Heart left ventricle (tissue), 16 donors: Measurements from ENCODE around the gene NDUFV1. TPM values are rescaled to one million over a fixed set of nuclear protein-coding genes. Genes with fewer than 3 reads are reported as not detected.

Experiments
- ATAC-seq, 4 donors: fragments of 200-7000 bp; cut with Tn5 transposase; one replicate each; pipeline ENCODE4 v1.9.1; 2020 to 2022; ENCODE audit warnings: moderate library complexity in 4 of 4, mild to moderate bottlenecking in 3 of 4, moderate number of reproducible peaks in 1 of 4
- DNase-seq, 5 donors: peaks; one replicate each; pipeline ENCODE4 v3.0.0-alpha.2; 2020
- H3K27ac ChIP-seq, 12 donors: fragments of 200-600 bp; sonication (generic) in 4 of 12; one replicate each; pipeline versions ENCODE4 v1.5.0 to v1.8.0; 2016 to 2022; ENCODE audit warnings: mild to moderate bottlenecking in 2 of 12
- H3K27me3 ChIP-seq, 9 donors: fragments of 200-600 bp; sonication (generic) in 2 of 9; one replicate each; pipeline versions ENCODE4 v1.5.1 to v1.8.0; 2016 to 2022; ENCODE audit warnings: mild to moderate bottlenecking in 3 of 9
- H3K36me3 ChIP-seq, 9 donors: fragments of 200-600 bp; sonication (generic) in 2 of 9; one replicate each; pipeline versions ENCODE4 v1.5.0 to v1.8.0; 2018 to 2022; ENCODE audit warnings: mild to moderate bottlenecking in 2 of 9
- H3K4me1 ChIP-seq, 12 donors: fragments of 200-600 bp; sonication (generic) in 4 of 12; one replicate each; pipeline versions ENCODE4 v1.5.0 to v1.8.0; 2016 to 2022; ENCODE audit warnings: mild to moderate bottlenecking in 3 of 12
- H3K4me3 ChIP-seq, 12 donors: fragments of 200-600 bp; sonication (generic) in 4 of 12; one replicate each; pipeline versions ENCODE4 v1.5.0 to v1.8.0; 2017 to 2022; ENCODE audit warnings: mild to moderate bottlenecking in 9 of 12, moderate library complexity in 4 of 12
- H3K9me3 ChIP-seq, 12 donors: fragments of 200-600 bp; sonication (generic) in 4 of 12; one replicate each; pipeline versions ENCODE4 v1.5.0 to v1.8.0; 2016 to 2022; ENCODE audit warnings: mild to moderate bottlenecking in 1 of 12
- POLR2A ChIP-seq, 2 donors: fragments of 450-650 bp; IDR thresholded peaks; one replicate each; pipeline ENCODE4 v1.6.1; 2017; ENCODE audit warnings: antibody characterized with exemption in 2 of 2, mild to moderate bottlenecking in 2 of 2, moderate library complexity in 2 of 2
- WGBS, 4 donors: extraction: QIAGEN DNeasy Blood & Tissue Kit in 2 of 4; methylation state at CpG; one replicate each; pipeline versions ENCODE4 v1.1.5 to v1.1.7; 2013 to 2018; 5-methylcytosine and 5-hydroxymethylcytosine counted together
- intact Hi-C, 10 donors: fragments of 100-400 bp; cut with DNase I; formaldehyde crosslinking; loops; one replicate each; pipeline versions ENCODE4 v1.11.1 to v1.14.2; 2022
- polyA plus RNA-seq, 2 donors: library from polyadenylated mRNA; stranded (reverse); fragments of 200-250 nt; gene quantifications; one replicate each; pipeline ENCODE4 v1.2.3, GENCODE V29; 2013
- total RNA-seq, 9 donors: library from RNA; depleted of rRNA in 2 of 9; stranded (reverse); fragments of >200 nt in 2 of 9; fragmentation: NEBNext Ultra II Directional in 3 of 9; extraction: Animal tissue kit (Norgen Biotek cat#: 25700) in 3 of 9; gene quantifications; one replicate each; pipeline versions ENCODE4 v1.1.0 to v1.2.4, GENCODE V29; 2016 to 2023
- TF ChIP-seq, protein P1 (sequence below), 12 donors: fragments of 200-600 bp; sonication (generic) in 4 of 12; IDR thresholded peaks; one replicate each; pipeline versions ENCODE4 v1.5.0 to v1.8.0; 2018 to 2022; ENCODE audit warnings: antibody characterized with exemption in 12 of 12, mild to moderate bottlenecking in 5 of 12
- donor health status: ischemic (EF 13 %, LVEDD 7.1; RV severe dilation, severe dysfunction).
- donor health status: healthy with polysubstance abuse.
- donor health status: DM: no; HTN: yes; CAD: no.
- donor health status: DM: no; HTN: no; CAD: no.
- donor health status: ischemic (EF 25% LVEDD 6.9; RV normal size, moderate dysfunction).
- donor health status: ischemic (EF 25% LVEDD 5.7; RV mildly dilated, moderate dysfunction).
- donor health status: healthy.
- donor health status: DM: yes; HTN: yes; CAD: no.
- donor health status: ischemic (EF 35%, LVEDD 5.7; RV mildly dilated, moderate dysfunction).
- donor health status: nonischemic (EF 11% LVEDD 7.7; RV severe dilation, severe dysfunction).
- donor health status: DM: yes; HTN: yes; CAD: no.
- donor health status: PGD.
- donor health status: ischemic (EF 29% LVEDD 5.4; RV normal size, mild dysfunction).
- donor health status: nonischemic (EF 23%, LVEDD 6.1; RV moderate dilation, normal function).

NDUFV1 gene
- total and polyA plus RNA-seq, 11 donors, result 340 to 897 (median 540) TPM

DNA sequence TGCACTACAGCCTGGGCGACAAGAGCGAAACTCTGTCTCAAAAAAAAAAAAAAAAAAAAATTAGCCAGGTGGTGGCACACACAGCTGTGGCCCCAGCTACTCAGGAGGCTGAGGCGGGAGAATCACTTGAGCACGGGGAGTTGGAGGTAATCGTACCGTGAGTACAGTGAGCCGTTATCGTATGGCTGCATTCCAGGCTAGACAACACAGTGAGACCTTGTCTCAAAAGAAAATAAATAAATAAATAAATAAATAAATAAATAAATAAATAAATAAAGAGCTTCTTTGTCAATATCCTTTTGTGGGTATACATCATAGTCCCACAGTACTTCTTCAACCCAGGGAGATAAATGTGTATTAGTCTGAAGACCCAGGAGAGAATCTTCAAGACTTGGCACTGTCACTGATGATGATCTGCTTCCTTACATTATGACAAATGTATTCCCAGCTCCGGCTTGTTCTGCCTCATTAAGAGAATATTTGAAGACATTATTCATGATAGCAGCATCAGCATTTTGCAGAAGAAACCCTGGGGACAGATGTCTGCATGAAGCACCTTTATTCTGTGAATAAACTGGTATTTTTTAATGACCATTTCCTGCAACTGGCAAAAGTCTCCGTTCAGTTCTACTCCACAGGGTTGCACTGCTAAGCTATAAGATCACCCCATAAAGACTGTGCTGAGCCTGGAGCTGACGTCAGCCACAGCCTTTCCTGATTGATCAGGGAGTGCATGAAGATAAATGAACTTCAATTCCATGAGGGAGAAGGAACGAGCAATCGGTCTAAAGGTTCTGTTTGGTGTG lies 45.4 kb downstream of the NDUFV1 start:
- intact Hi-C loops, result loop anchor here in 1 of 10 donors (10.0 kb wide), 1 partner anchor 77 kb away; no protein-coding TSS in a partner anchor
- Histone ChIP-seq H3K27me3 (peaks cover 0 to 16% (median 3%) of the 10 kb centered on the region in 9 donors), H3K4me3 (no peak overlapping the region)

DNA sequence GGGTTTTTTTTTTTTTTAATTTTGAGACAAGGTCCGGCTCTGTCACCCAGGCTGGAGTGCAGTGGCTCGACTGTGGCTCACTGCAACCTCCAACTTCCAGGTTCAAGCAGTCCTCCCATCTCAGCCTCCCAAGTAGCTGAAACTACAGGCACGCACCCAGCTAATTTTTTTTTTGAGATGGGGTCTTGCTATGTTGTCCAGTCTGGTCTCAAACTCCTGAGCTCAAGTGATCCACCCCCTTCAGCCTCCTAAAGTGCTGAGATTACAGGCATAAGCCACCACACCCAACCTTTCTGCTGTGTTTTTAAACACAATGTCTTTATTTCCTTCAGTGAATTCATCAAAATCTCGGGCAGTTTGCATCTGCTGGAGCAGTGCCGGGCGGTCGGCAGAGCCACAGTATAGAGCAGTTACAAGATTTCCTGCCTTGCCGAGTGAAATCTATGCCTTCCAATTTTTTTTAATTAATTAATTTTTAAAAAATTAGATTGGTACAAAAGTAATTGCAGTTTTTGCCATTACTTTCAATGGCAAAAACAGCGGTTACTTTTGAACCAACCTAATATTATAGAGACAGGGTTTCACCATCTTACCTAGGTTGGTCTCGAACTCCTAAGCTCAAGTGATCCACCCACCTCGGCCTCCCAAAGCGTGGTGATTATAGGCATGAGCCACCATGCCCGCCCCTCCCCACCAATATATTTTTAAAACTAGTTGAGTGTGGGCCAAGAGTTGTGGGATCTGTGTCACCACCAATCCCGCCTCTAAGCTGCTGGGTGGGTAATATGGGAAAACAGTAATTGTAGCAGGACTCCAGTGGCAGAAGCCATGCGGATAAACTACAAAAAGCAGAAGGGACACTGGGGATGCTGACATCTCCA lies 46.5 kb downstream of the NDUFV1 start:
- Histone ChIP-seq H3K27me3 (peaks cover 0 to 13% (median 3%) of the 10 kb centered on the region in 9 donors), H3K4me1 (peaks cover 0 to 11% (median 0%) of the 10 kb centered on the region in 12 donors), H3K9me3 (no peaks in the 10 kb centered on the region), H3K36me3 (no peaks in the 10 kb centered on the region), H3K4me3 (no peak overlapping the region), H3K27ac (no peak overlapping the region)
- WGBS, 4 donors, result 79 to 85% (median 82%) methylated on average over 14 to 15 of the region's 15 CpGs
- no peak for ATAC-seq
- peak in 1 of 5 donors; percentile 24 for DNase-seq
- intact Hi-C loops, result loop anchor here in 1 of 10 donors (10.0 kb wide), 1 partner anchor 78 kb away; no protein-coding TSS in a partner anchor
- TF ChIP-seq POLR2A (IDR thresholded peaks at IDR 0.05), result no peak
- TF ChIP-seq, protein P1, sequence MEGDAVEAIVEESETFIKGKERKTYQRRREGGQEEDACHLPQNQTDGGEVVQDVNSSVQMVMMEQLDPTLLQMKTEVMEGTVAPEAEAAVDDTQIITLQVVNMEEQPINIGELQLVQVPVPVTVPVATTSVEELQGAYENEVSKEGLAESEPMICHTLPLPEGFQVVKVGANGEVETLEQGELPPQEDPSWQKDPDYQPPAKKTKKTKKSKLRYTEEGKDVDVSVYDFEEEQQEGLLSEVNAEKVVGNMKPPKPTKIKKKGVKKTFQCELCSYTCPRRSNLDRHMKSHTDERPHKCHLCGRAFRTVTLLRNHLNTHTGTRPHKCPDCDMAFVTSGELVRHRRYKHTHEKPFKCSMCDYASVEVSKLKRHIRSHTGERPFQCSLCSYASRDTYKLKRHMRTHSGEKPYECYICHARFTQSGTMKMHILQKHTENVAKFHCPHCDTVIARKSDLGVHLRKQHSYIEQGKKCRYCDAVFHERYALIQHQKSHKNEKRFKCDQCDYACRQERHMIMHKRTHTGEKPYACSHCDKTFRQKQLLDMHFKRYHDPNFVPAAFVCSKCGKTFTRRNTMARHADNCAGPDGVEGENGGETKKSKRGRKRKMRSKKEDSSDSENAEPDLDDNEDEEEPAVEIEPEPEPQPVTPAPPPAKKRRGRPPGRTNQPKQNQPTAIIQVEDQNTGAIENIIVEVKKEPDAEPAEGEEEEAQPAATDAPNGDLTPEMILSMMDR (IDR thresholded peaks at IDR 0.05), result no peak

More for the DNA sequence above, 45.4 kb downstream of the NDUFV1 start:
- Histone ChIP-seq H3K36me3 (no peaks in the 10 kb centered on the region), H3K27ac (no peak overlapping the region), H3K4me1 (peaks cover 0 to 11% (median 0%) of the 10 kb centered on the region in 12 donors), H3K9me3 (no peaks in the 10 kb centered on the region)
- 51 to 55% (median 54%) methylated on average over 13 of the region's 13 CpGs for WGBS, 4 donors
- ATAC-seq, result no peak
- DNase-seq, result peak in 1 of 5 donors; percentile 3
- TF ChIP-seq POLR2A (IDR thresholded peaks at IDR 0.05), result no peak
- TF ChIP-seq, protein P1 (IDR thresholded peaks at IDR 0.05), result no peak

DNA sequence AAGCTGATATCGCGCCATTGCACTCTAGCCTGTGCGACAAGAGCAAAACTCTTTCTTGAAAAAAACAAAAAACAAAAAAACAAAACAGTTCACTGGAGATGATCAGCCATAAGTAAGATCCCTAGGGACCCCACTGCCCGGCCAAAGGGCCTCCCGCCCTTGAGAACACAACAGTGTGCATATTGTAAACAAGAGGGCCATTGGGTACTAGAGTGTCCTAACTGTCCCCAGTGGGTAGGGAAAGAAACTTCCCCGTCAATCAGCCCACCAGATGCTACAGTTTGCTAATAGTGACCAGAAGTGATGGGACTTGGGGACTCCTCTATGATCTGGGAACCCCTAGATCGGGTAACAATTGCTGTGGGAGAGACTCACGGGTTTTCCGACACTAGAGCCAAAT lies 47.5 kb downstream of the NDUFV1 start:
- TF ChIP-seq POLR2A (IDR thresholded peaks at IDR 0.05), result no peak
- TF ChIP-seq, protein P1 (IDR thresholded peaks at IDR 0.05), result no peak
- intact Hi-C loops, result loop anchor here in 1 of 10 donors (10.0 kb wide), 1 partner anchor 79 kb away; no protein-coding TSS in a partner anchor
- H3K36me3 ChIP-seq, result no peaks in the 10 kb centered on the region
- H3K9me3 ChIP-seq, result no peaks in the 10 kb centered on the region
- DNase-seq (no peak), ATAC-seq (no peak)
- 72 to 75% (median 75%) methylated on average over 9 of the region's 9 CpGs for WGBS, 4 donors
- peaks cover 0 to 5% (median 0%) of the 10 kb centered on the region in 12 donors for H3K4me1 ChIP-seq
- H3K27ac ChIP-seq, result no peak overlapping the region
- no peak overlapping the region for H3K4me3 ChIP-seq
- peaks cover 0 to 9% (median 0%) of the 10 kb centered on the region in 9 donors for H3K27me3 ChIP-seq
